KMS-11 (cell line): ENCODE results near the gene ZNF280D.

Experiments
- H2AFZ ChIP-seq: fragments of 200-600 bp; sonication (generic); 2 replicates; pipeline ENCODE4 v1.6.1; 2016; ENCODE audit warnings: antibody characterized with exemption, mixed run types, low read depth
- H3K27ac ChIP-seq: fragments of 200-600 bp; sonication (generic); 2 replicates; pipeline ENCODE4 v1.6.1; 2016; ENCODE audit warnings: mild to moderate bottlenecking, mixed run types
- H3K27me3 ChIP-seq: fragments of 200-600 bp; sonication (generic); 2 replicates; pipeline ENCODE4 v1.6.1; 2017; ENCODE audit warnings: mild to moderate bottlenecking, low read depth, mixed run types, moderate library complexity; ENCODE audit not compliant: insufficient read depth
- H3K36me3 ChIP-seq: fragments of 200-600 bp; sonication (generic); 2 replicates; pipeline ENCODE4 v1.6.1; 2017; ENCODE audit warnings: mild to moderate bottlenecking, mixed run types; ENCODE audit not compliant: insufficient read depth
- H3K4me1 ChIP-seq: fragments of 200-600 bp; sonication (generic); 2 replicates; pipeline ENCODE4 v1.6.1; 2016; ENCODE audit warnings: mild to moderate bottlenecking, low read depth, mixed run types; ENCODE audit not compliant: poor library complexity, severe bottlenecking
- H3K4me2 ChIP-seq: fragments of 200-600 bp; sonication (generic); 2 replicates; pipeline ENCODE4 v1.7.0; 2016; ENCODE audit warnings: mild to moderate bottlenecking, mixed run types
- H3K4me3 ChIP-seq: fragments of 200-600 bp; sonication (generic); IDR thresholded peaks from 2 replicates; pipeline ENCODE4 v1.6.1; 2017; ENCODE audit warnings: low read depth, low read length, mixed read lengths; ENCODE audit not compliant: insufficient read depth
- H3K79me2 ChIP-seq: fragments of 200-600 bp; sonication (generic); 2 replicates; pipeline ENCODE4 v1.6.1; 2016; ENCODE audit warnings: low read depth, mixed run types; ENCODE audit not compliant: insufficient read depth
- H3K9ac ChIP-seq: fragments of 200-600 bp; sonication (generic); 2 replicates; pipeline ENCODE4 v1.6.1; 2016; ENCODE audit warnings: mild to moderate bottlenecking, mixed run types
- H4K20me1 ChIP-seq: fragments of 200-600 bp; sonication (generic); 2 replicates; pipeline ENCODE4 v1.6.1; 2016; ENCODE audit warnings: mild to moderate bottlenecking, mixed run types; ENCODE audit not compliant: insufficient read depth
- CTCF ChIP-seq: fragments of 200-600 bp; sonication (generic); conservative IDR thresholded peaks from 2 replicates; pipeline ENCODE4 v1.6.1; 2017; ENCODE audit warnings: low read depth, mild to moderate bottlenecking, antibody characterized with exemption, low read length, moderate library complexity, mixed read lengths

Gene ZNF280D

GRCh38 chr15:56729561-56729960 lies 3.7 kb downstream of the ZNF280D start:
- Histone ChIP-seq H3K4me3 (no peak overlapping the region), H3K27ac (no peak overlapping the region), H3K79me2 (peaks cover 29% of the 10 kb centered on the region), H3K4me1 (peaks cover 26% of the 10 kb centered on the region), H4K20me1 (no peaks in the 10 kb centered on the region), H3K9ac (no peak overlapping the region), H2AFZ (no peak overlapping the region), H3K36me3 (no peaks in the 10 kb centered on the region), H3K27me3 (no peaks in the 10 kb centered on the region), H3K4me2 (no peak overlapping the region)
- no peak for TF ChIP-seq CTCF

- no peak overlapping the region for H3K4me3 ChIP-seq
- H2AFZ ChIP-seq, result no peak overlapping the region
- peaks cover 13% of the 10 kb centered on the region for H3K4me1 ChIP-seq
- H3K27ac ChIP-seq, result no peak overlapping the region
- H3K27me3 ChIP-seq, result no peaks in the 10 kb centered on the region
- H3K36me3 ChIP-seq, result no peaks in the 10 kb centered on the region
- H3K79me2 ChIP-seq, result peaks cover 11% of the 10 kb centered on the region
- no peaks in the 10 kb centered on the region for H4K20me1 ChIP-seq
- H3K4me2 ChIP-seq, result no peak overlapping the region
- no peak overlapping the region for H3K9ac ChIP-seq
- no peak for TF ChIP-seq CTCF
These were observed 7.9 kb downstream of the ZNF280D start for GRCh38 chr15:56725386-56725785.

GRCh38 chr15:56724232-56724631 lies 9.1 kb downstream of the ZNF280D start:
- H3K79me2 ChIP-seq, result peaks cover 11% of the 10 kb centered on the region
- H3K36me3 ChIP-seq, result no peaks in the 10 kb centered on the region
- no peak overlapping the region for H3K27ac ChIP-seq
- H3K4me3 ChIP-seq, result no peak overlapping the region
- H2AFZ ChIP-seq, result no peak overlapping the region
- H4K20me1 ChIP-seq, result no peaks in the 10 kb centered on the region
- no peak for TF ChIP-seq CTCF
- peaks cover 9% of the 10 kb centered on the region for H3K4me1 ChIP-seq
- H3K27me3 ChIP-seq, result no peaks in the 10 kb centered on the region
- H3K9ac ChIP-seq, result no peak overlapping the region
- no peak overlapping the region for H3K4me2 ChIP-seq

- peaks cover 11% of the 10 kb centered on the region for H3K79me2 ChIP-seq
- H2AFZ ChIP-seq, result no peak overlapping the region
- no peak overlapping the region for H3K4me2 ChIP-seq
- no peak overlapping the region for H3K27ac ChIP-seq
- H3K9ac ChIP-seq, result no peak overlapping the region
- no peak overlapping the region for H3K4me3 ChIP-seq
- no peak for TF ChIP-seq CTCF
- H3K4me1 ChIP-seq, result peaks cover 13% of the 10 kb centered on the region
- H3K36me3 ChIP-seq, result no peaks in the 10 kb centered on the region
- H3K27me3 ChIP-seq, result no peaks in the 10 kb centered on the region
- H4K20me1 ChIP-seq, result no peaks in the 10 kb centered on the region
These were observed 9.5 kb downstream of the ZNF280D start for GRCh38 chr15:56723787-56724186.
